Urinary bladder (tissue), 4 donors: ENCODE measurements around the gene IL10. TPM values are rescaled to one million over a fixed set of nuclear protein-coding genes. Genes with fewer than 3 reads are reported as not detected.

ENCODE experiments used
- DNase-seq: peaks from one replicate; pipeline ENCODE4 v3.0.0-alpha.2; 2015; ENCODE audit errors: extremely low spot score
- H3K27ac ChIP-seq: one replicate; pipeline ENCODE4 v1.5.1; 2013; ENCODE audit warnings: low read depth, mild to moderate bottlenecking, moderate library complexity
- H3K36me3 ChIP-seq: one replicate; pipeline ENCODE4 v1.6.1; 2013; ENCODE audit warnings: mild to moderate bottlenecking, moderate library complexity; ENCODE audit not compliant: insufficient read depth
- H3K4me1 ChIP-seq: one replicate; pipeline ENCODE4 v1.6.1; 2013; ENCODE audit warnings: mild to moderate bottlenecking, moderate library complexity; ENCODE audit not compliant: insufficient read depth
- H3K4me3 ChIP-seq: one replicate; pipeline ENCODE4 v1.5.1; 2013; ENCODE audit warnings: low read depth, low read length
- WGBS: extraction: QIAGEN DNeasy Blood & Tissue Kit; methylation state at CpG from one replicate; pipeline ENCODE4 v1.1.7; 2013; 5-methylcytosine and 5-hydroxymethylcytosine counted together
- polyA plus RNA-seq: library from polyadenylated mRNA; stranded (reverse); fragments of 200-250 nt; gene quantifications from one replicate; pipeline ENCODE4 v1.2.3, GENCODE V29; 2013
- total RNA-seq: library from RNA; depleted of rRNA; stranded (reverse); fragments of >200 nt; gene quantifications from one replicate; pipeline ENCODE4 v1.2.3, GENCODE V29; 2014
- donor health status: healthy with polysubstance abuse.
- donor health status: healthy.

The IL10 gene
- total RNA-seq: 2.8 TPM
- 2.2 TPM for polyA plus RNA-seq

- no peak within 1 kb of the TSS for H3K4me3 ChIP-seq
- no peak within 1 kb of the TSS for H3K27ac ChIP-seq
These were observed at the start of gene IL10 for GRCh38 chr1:206772243-206772937. Gene IL10 (minus strand): TSS chr1:206772494. CDS start chr1:206772435, 59 bp downstream.

GRCh38 chr1:206821493-206821892, 49.2 kb upstream of the IL10 start:
- H3K4me1 ChIP-seq: peaks cover 1% of the 10 kb centered on the region
- no peaks in the 10 kb centered on the region for H3K36me3 ChIP-seq
- no peak overlapping the region for H3K4me3 ChIP-seq
- 77% methylated on average over 4 of the region's 4 CpGs for WGBS
- DNase-seq: no peak
- no peak overlapping the region for H3K27ac ChIP-seq

More at GRCh38 chr1:206772243-206772937, at the start of gene IL10:
- Histone ChIP-seq H3K4me1 (no peaks in the 10 kb centered on the region), H3K36me3 (no peaks in the 10 kb centered on the region)
- 85% methylated on average over 8 of the region's 8 CpGs for WGBS
- no peak for DNase-seq

- H3K4me3 ChIP-seq: no peak overlapping the region
- no peak overlapping the region for H3K27ac ChIP-seq
- 62% methylated on average over 4 of the region's 4 CpGs for WGBS
- H3K4me1 ChIP-seq: no peaks in the 10 kb centered on the region
- DNase-seq: no peak
- no peaks in the 10 kb centered on the region for H3K36me3 ChIP-seq
These were observed 44.3 kb upstream of the IL10 start for GRCh38 chr1:206816390-206817287.

DNA sequence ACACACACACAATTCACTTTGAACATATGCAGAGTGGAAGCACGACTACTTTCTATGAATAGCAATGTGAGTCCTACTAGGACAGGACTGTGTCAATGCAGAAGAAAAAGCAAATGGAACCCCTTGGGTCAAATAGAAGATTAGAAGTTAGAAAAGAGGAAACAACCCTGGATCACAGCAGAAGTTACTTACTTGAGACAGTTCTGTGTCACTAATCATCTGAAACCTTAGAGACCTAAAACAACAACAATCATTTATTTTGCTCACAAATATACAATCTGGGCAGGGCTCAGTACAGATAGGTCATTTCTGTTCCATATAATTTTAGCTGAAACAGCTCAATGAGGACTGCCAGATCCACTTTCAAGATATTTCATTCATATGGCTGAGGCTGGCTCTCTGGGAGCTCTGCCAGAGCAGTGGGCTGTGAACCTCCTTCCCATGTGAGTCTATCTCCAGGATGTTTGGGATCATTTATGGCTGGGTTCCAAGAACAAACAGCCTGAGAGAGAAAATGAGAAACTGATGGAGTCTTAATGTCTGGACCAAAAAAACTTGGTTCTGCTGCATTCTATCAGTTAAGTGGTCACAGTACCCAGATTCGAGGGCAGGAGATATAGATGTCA, 42.5 kb upstream of the IL10 start:
- Histone ChIP-seq H3K27ac (no peak overlapping the region), H3K36me3 (no peaks in the 10 kb centered on the region), H3K4me3 (no peak overlapping the region), H3K4me1 (no peaks in the 10 kb centered on the region)
- DNase-seq: peak; percentile 49
- whole genome bisulfite sequencing: 39% methylated on average over 2 of the region's 2 CpGs

GRCh38 chr1:206812471-206812870, 40.2 kb upstream of the IL10 start:
- no peaks in the 10 kb centered on the region for H3K4me1 ChIP-seq
- no peaks in the 10 kb centered on the region for H3K36me3 ChIP-seq
- 83% methylated on average over 2 of the region's 2 CpGs for WGBS
- H3K4me3 ChIP-seq: no peak overlapping the region
- no peak overlapping the region for H3K27ac ChIP-seq
- no peak for DNase-seq

DNA sequence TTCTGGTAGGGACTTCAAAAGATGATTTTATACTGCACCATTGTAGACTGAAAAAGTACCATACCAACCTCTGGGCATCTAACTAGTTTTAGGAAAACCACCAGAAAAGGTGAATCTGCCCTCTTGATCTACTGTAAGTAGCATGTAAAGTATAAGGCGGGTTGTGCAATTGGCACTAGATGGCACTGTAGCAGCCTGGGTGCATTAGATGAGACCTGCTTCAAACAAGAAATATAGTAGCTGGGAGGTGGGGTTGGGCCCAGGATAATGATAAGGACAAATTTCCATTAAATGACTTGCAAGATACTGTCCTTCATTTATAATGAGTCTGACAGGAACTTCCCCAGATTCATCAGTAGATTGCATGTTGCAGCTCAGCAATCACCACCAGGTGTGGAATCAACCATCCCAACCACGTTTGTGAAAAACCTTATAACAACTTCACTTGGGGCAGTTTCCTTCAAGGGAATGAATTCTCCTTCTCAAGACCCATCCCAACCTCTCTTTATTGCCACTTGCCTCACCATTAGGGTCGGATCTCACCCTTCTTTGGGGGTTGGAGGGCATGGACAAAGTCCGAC, 37.3 kb upstream of the IL10 start:
- 76% methylated on average over 4 of the region's 4 CpGs for WGBS
- Histone ChIP-seq H3K4me3 (no peak overlapping the region), H3K36me3 (no peaks in the 10 kb centered on the region), H3K4me1 (no peaks in the 10 kb centered on the region), H3K27ac (no peak overlapping the region)
- no peak for DNase-seq

- DNase-seq: no peak
- 64% methylated on average over 2 of the region's 2 CpGs for WGBS
- Histone ChIP-seq H3K4me3 (no peak overlapping the region), H3K36me3 (no peaks in the 10 kb centered on the region), H3K4me1 (no peaks in the 10 kb centered on the region), H3K27ac (no peak overlapping the region)
These were observed 36.3 kb upstream of the IL10 start for GRCh38 chr1:206808615-206809014.

DNA sequence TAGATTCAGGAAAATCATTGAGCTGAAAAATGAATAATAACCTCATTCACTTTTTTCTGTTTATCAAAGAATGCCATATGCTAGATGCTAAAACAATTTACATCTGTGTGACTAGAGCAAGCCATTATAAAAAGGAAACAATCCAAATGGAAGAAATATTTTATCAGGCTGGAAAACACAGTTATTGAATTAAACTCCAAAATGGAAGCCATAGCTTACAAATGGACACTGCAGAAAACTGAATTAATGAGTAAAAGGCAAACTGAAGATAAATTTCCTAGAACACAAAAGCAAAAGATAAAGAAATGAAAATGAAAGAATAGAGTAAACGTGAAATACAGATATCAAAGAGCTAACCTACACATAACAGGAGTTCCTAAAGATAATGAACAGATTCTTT, 33.1 kb upstream of the IL10 start:
- no peaks in the 10 kb centered on the region for H3K36me3 ChIP-seq
- H3K4me1 ChIP-seq: no peaks in the 10 kb centered on the region
- 47% methylated on average over 1 of the region's 1 CpG for WGBS
- no peak overlapping the region for H3K4me3 ChIP-seq
- DNase-seq: no peak
- H3K27ac ChIP-seq: no peak overlapping the region

GRCh38 chr1:206804156-206804737, 32.0 kb upstream of the IL10 start:
- Histone ChIP-seq H3K4me1 (no peaks in the 10 kb centered on the region), H3K4me3 (no peak overlapping the region), H3K27ac (no peak overlapping the region), H3K36me3 (no peaks in the 10 kb centered on the region)
- 70% methylated on average over 1 of the region's 1 CpG for WGBS
- DNase-seq: no peak

GRCh38 chr1:206803221-206803730, 31.0 kb upstream of the IL10 start:
- no peak for DNase-seq
- 86% methylated on average over 8 of the region's 8 CpGs for WGBS
- no peak overlapping the region for H3K27ac ChIP-seq

DNA sequence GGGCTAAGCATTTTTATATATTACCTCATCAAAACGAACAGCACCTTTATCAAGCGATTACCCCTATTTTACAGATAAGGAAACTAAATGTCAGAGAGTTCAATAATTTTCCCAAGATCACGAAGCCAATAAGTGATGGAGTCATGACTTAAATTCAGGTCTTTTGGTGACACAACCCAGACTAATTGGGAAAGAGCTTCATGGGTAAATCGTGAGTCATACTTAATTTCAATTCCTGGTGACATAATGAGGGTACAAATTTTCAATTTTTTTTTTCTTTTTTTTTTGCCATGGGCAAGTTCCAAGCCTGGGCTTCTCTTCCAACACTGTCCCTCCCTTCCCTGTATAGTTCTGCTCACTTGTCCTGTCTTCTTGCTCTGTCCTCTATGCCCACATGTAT, 30.1 kb upstream of the IL10 start:
- H3K36me3 ChIP-seq: no peaks in the 10 kb centered on the region
- H3K4me3 ChIP-seq: no peak overlapping the region
- no peak overlapping the region for H3K27ac ChIP-seq
- no peak for DNase-seq
- H3K4me1 ChIP-seq: no peaks in the 10 kb centered on the region
- 91% methylated on average over 4 of the region's 4 CpGs for WGBS

More at GRCh38 chr1:206803221-206803730, 31.0 kb upstream of the IL10 start:
- no peak overlapping the region for H3K4me3 ChIP-seq
- no peaks in the 10 kb centered on the region for H3K36me3 ChIP-seq
- no peaks in the 10 kb centered on the region for H3K4me1 ChIP-seq

DNA sequence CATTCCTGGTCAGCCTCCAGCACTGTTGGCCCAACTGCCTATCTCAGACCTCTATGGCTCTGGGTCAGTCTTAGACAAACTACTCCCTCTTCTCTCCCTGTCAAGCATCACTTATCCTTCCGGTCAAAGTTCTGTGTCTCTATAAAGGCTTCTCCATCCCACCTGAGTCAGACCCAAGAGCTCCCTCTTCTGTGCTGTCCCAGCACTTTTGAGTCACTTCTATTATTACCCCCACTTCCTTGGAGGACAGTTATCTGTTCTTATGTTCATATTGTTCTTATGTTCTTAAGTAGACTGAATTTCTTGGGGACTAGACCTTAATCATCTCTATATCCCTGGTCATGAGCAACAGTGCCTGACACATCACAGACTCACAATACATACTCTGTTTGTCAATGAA, 29.2 kb upstream of the IL10 start:
- H3K4me3 ChIP-seq: no peak overlapping the region
- 89% methylated on average over 1 of the region's 1 CpG for WGBS
- no peaks in the 10 kb centered on the region for H3K36me3 ChIP-seq
- H3K4me1 ChIP-seq: no peaks in the 10 kb centered on the region
- DNase-seq: no peak
- no peak overlapping the region for H3K27ac ChIP-seq

GRCh38 chr1:206800891-206801290, 28.6 kb upstream of the IL10 start:
- Histone ChIP-seq H3K4me1 (no peaks in the 10 kb centered on the region), H3K36me3 (no peaks in the 10 kb centered on the region), H3K27ac (no peak overlapping the region), H3K4me3 (no peak overlapping the region)
- 84% methylated on average over 3 of the region's 3 CpGs for WGBS
- DNase-seq: no peak
